HG03342 (cell line): ENCODE results near the gene C1orf105.
"Not testable (repeated sequence)": the region's sequence is repeated elsewhere in the genome, so short reads cannot be mapped to it uniquely, and the experiment has no call there.

Source experiments
- ATAC-seq: cut with Tn5 transposase; IDR thresholded peaks from one replicate; pipeline ENCODE4 v1.9.1; 2021; ENCODE audit warnings: mild to moderate bottlenecking, moderate library complexity; ENCODE audit not compliant: unreplicated experiment

Gene C1orf105

DNA sequence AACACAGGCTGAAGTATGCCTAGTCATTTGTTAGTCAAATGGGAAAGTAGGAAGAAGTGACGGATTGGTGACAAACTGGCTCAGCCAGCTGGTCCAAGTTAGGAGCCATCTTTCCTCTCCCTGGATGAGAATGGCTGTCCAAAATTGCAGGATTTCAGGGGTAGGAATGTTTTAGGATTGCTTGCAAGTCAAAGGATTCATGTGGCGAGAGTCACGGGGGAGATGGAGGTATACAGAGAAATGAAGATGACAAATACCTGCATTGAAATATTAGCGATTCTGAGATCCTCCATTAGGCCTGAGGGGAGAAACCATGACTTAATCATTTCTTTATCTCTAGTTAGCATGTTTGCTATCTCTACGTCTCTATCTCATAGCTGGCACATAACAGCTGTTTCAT, 65.1 kb downstream of the C1orf105 start:
- ATAC-seq = no peak

DNA sequence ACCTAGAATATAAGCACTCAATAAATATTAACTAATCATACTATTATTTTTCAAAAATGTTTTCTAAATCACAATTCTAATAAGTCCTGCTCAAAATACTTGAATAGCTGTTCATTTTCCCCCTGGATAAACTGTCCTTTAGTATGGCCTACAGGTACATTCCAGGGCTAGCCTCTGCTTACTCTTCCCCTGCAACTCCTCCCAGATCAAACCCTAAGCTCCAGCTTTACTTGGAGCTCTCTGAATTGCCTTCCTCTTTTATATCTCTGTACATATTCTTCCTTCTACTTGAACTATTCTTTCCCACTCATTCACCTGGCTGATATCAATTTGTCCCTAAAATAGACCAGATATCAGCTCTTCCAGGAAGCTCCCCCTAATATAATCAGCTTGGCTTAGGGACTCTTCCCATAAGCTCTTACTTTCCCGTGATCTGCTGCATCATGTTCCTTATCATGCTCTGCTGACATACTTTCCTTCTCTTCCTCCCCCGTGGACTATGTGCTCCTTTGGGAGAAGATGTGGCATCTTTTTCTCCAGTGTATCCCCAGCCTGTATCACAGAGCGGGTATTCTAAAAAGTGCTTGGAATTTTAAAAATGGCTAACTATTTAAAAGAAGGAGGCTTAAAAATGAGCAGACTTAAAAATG, 66.4 kb downstream of the C1orf105 start:
- no peak for ATAC-seq

DNA sequence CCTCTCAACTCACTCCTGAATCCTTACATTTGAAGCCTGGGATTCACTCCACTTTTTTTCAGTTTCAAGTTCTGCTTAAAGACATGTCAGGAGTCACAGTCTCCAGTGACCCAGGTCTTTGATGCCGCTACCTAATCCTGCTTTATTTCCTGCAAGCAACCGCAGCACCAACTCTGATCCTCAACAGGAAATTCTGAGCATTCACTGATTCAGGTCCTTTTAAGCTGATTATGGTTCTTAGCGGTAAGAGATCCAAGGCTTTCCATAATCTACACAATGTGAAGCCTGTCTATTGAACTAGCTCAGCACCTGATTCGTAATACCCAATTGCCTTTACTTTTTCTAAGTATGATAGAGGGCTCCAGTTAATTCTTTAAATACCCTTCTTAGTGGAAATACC, 67.1 kb downstream of the C1orf105 start:
- ATAC-seq = no peak

GRCh38 chr1:172488393-172488792, 67.9 kb downstream of the C1orf105 start:
- ATAC-seq = no peak

DNA sequence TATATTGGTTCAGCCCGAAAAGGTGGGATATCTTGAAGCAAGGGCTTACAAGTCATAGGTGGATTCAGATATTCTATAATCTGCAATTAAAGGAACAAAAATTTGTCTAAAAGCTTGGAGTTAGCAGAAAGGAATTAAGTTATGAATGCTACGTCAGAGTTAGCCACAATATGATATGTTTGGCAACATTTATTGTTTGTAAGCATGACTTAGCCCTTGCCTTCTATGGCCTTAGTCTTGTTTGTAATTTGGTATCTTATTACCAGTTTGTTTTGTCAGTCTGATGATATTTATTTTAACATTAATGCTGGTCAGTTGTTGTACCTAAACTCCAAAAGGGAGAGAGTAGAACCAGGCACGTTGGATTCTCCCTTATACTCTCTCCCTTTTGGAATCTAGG, 69.4 kb downstream of the C1orf105 start:
- ATAC-seq = no peak

- no peak for ATAC-seq
Observed at GRCh38 chr1:172492421-172492820, 71.9 kb downstream of the C1orf105 start.

DNA sequence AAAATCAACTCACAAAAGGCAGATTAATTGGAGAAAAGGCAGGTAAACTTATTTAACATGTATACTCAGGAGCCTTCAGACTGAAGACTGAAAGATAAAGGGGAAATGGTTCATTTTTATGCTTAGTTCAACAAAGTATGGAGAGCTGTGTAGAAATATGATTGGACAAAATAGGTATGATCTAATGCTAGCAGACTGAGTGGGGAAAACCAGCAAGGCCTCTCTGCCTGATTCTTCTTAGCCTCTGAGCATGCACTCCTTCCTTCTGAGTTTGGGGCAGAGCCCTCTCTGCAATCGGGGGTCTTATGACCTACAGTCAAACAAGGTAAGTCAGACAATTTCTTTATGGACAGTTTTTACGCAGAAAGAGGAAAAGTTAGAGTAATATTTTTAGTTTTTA, 73.7 kb downstream of the C1orf105 start:
- no peak for ATAC-seq

DNA sequence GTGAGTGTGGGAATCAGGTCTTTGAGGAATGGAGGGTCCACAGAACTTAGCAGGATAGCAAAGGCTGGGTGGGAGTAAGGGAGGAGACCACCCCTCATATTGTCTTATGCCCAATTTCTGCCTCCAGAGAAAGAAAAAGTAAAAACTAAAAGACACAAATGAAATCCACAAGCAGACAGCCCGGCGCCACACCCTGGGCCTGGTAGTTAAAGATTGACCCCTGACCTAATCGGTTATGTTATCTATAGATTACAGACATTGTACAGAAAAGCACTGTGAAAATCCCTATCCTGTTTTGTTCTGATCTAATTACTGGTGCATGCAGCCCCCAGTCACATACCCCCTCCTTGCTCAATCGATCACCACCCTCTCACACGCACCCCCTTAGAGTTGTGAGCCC, 75.6 kb downstream of the C1orf105 start:
- ATAC-seq = not testable (repeated sequence)

- ATAC-seq = no peak
Observed at GRCh38 chr1:172496678-172497077, 76.2 kb downstream of the C1orf105 start.

DNA sequence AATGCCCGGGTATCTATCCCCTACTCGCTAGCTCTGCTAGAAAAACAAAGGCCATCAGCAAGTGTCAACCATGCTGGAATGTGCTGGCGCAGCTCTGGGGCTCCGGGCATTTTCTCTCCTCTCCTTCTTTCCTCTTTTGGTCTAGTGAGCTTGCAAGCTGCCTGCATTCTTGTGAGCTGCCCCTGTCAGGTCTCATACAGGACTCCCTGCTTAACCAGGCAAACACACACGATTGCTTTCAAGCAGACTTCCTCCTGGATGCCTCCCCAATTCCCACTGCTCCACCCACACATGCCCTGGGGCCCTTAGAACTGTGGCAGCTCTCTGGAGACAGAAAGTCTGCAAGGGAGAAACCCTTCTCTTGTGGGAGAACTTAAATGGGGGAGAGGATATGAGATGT, 76.7 kb downstream of the C1orf105 start:
- ATAC-seq = no peak

- no peak for ATAC-seq
Observed at GRCh38 chr1:172498857-172499256, 78.4 kb downstream of the C1orf105 start.

GRCh38 chr1:172499636-172500141, 79.2 kb downstream of the C1orf105 start:
- no peak for ATAC-seq

DNA sequence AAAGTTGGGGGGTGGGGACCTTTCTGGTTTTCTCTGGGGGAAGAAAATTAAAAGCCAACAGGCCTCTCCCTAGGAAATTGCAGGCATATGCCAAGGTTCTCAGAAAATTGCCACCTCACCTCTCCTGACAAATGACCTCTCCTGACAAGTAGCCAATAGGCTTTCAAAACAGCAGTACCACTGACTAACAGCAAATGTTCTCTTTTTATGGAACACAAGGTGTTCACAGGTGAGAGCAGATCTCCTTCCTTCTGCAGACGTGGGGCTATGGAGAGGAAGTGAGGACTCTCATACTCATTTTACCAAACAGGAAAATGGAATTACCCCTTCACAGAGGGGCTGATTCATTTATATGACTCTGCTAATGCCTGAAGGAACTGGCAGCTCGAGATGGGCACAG, 79.7 kb downstream of the C1orf105 start:
- no peak for ATAC-seq

DNA sequence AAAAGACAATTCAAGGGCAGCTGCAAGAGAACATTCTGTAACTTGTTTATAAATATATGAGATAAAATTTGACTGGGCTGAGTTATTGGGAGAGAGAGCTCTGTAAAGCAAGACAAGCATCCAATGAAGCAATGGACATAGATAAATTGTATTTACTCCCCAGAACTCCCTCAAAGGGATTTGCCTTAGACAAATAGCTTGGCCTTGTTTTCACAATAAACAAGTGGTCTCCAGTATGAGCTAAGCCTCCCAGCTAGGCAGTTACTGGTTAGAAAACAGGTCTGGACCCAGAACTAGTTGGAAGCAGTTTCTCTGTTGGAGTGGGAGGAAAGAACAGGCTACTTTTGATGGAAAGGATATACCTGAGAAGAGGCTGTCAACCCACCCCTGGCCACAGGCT, 87.3 kb downstream of the C1orf105 start:
- ATAC-seq = no peak

DNA sequence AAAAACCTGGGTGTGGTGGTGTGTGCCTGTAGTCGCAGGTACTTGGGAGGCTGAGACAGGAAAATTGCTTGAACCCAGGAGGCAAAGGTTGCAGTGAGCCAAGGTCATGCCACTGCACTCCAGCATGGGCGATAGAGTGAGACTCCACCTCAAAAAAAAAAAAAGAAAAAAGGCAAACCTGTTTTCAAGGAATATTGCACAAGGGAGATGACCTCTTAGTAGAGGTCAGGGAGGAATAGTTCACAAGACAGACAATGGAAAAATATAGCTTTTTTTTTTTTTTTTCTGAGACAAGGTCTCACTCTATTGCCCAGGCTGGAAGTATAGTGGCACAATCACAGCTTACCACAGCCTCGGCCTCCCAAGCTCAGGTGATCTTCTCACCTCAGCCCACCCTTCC, 90.0 kb downstream of the C1orf105 start:
- ATAC-seq = no peak

- no peak for ATAC-seq
Observed at GRCh38 chr1:172512591-172512990, 92.1 kb downstream of the C1orf105 start.

DNA sequence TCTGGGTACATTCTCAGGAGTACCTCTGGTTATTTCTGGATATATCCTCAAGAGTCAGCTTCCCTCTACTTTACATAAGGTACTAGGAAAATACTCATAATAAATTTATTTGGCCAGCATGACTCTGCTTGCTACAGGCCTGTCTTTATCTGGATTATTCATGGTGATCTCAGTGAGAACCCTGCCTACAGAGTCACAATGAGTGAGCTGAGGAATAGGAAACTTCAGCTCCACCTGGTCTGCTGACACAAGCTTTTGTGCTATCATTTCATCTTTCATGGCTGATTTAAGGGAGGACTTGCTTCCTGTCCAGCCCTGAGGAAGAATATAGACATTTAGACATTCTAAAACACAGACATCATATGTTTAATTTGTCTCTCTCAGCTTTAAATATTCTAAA, 93.0 kb downstream of the C1orf105 start:
- no peak for ATAC-seq

GRCh38 chr1:172514108-172514507, 93.6 kb downstream of the C1orf105 start:
- ATAC-seq = no peak

DNA sequence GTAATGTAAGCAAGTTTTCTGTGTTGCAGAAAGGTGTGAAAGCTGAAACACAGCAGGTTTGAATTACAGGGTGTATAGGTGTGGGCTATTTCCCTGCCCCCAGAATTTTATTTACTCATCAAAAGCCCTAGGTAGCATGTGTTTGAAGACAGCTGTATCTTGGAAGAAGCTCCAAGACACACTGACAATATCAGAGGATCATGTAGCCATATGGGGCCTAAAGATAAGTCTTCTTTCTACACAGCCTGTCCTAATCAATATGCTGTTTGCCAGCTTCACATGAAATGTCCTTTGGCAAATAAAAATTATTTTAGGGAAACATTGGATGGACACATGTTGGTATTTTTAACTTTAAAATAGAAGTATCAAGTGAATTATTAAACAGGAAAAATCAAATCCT, 95.0 kb downstream of the C1orf105 start:
- ATAC-seq = no peak

GRCh38 chr1:172515927-172516326, 95.4 kb downstream of the C1orf105 start:
- ATAC-seq = peak; percentile 52

- ATAC-seq = no peak
Observed at GRCh38 chr1:172517081-172517480, 96.6 kb downstream of the C1orf105 start.

GRCh38 chr1:172517545-172517944, 97.1 kb downstream of the C1orf105 start:
- ATAC-seq = no peak
